Tibial nerve (tissue), 4 donors: ENCODE results near the gene SYT5. TPM values are rescaled to one million over a fixed set of nuclear protein-coding genes. Genes with fewer than 3 reads are reported as not detected.

ENCODE experiments used
- DNase-seq, 2 donors: peaks; one replicate each; pipeline ENCODE4 v3.0.0-alpha.2; 2019; ENCODE audit warnings: low spot score in 2 of 2
- H3K27ac ChIP-seq, 4 donors: fragments of 200-600 bp; sonication (generic) in 3 of 4; one replicate each; pipeline ENCODE4 v1.5.1; 2017 to 2019; ENCODE audit warnings: mild to moderate bottlenecking in 1 of 4
- H3K27me3 ChIP-seq, 2 donors: fragments of 200-600 bp; sonication (generic) in 1 of 2; one replicate each; pipeline versions ENCODE4 v1.5.1 to v1.6.0; 2017 to 2019
- H3K36me3 ChIP-seq, 3 donors: fragments of 200-600 bp; sonication (generic); one replicate each; pipeline ENCODE4 v1.5.1; 2018 to 2019
- H3K4me1 ChIP-seq, 4 donors: fragments of 200-600 bp; sonication (generic) in 3 of 4; one replicate each; pipeline ENCODE4 v1.5.1; 2017 to 2019
- H3K4me3 ChIP-seq, 4 donors: fragments of 200-600 bp; sonication (generic) in 3 of 4; one replicate each; pipeline ENCODE4 v1.5.1; 2017 to 2019; ENCODE audit warnings: mild to moderate bottlenecking in 1 of 4, moderate library complexity in 1 of 4
- H3K9me3 ChIP-seq, 4 donors: fragments of 200-600 bp; sonication (generic) in 3 of 4; one replicate each; pipeline ENCODE4 v1.5.1; 2017 to 2019
- EP300 ChIP-seq, 2 donors: sonication (generic); formaldehyde crosslinking; IDR thresholded peaks; one replicate each; pipeline ENCODE4 v1.6.1; 2017; ENCODE audit warnings: antibody characterized with exemption in 2 of 2, mild to moderate bottlenecking in 1 of 2
- POLR2A ChIP-seq, 2 donors: fragments of 450-650 bp; IDR thresholded peaks; one replicate each; pipeline ENCODE4 v1.6.1; 2017; ENCODE audit warnings: antibody characterized with exemption in 2 of 2, mild to moderate bottlenecking in 2 of 2, moderate library complexity in 2 of 2
- WGBS, 2 donors: methylation state at CpG; one replicate each; pipeline ENCODE4 v1.1.5; 2018; 5-methylcytosine and 5-hydroxymethylcytosine counted together
- total RNA-seq, 4 donors: library from RNA; depleted of rRNA; stranded (reverse); fragments of >200 nt; gene quantifications; one replicate each; pipeline ENCODE4 v1.1.0, GENCODE V29; 2016
- TF ChIP-seq, protein P1 (sequence below), 5 experiments: fragments of 200-600 bp in 3 of 5; fragments of 450-650 bp in 2 of 5; sonication (generic) in 3 of 5; IDR thresholded peaks; one replicate each; pipeline ENCODE4 v1.5.1; 2016 to 2019; ENCODE audit warnings: antibody characterized with exemption in 5 of 5, mild to moderate bottlenecking in 3 of 5, moderate library complexity in 2 of 5

SYT5 gene
- total RNA-seq, 4 donors from 2014 or later = not detected

DNA sequence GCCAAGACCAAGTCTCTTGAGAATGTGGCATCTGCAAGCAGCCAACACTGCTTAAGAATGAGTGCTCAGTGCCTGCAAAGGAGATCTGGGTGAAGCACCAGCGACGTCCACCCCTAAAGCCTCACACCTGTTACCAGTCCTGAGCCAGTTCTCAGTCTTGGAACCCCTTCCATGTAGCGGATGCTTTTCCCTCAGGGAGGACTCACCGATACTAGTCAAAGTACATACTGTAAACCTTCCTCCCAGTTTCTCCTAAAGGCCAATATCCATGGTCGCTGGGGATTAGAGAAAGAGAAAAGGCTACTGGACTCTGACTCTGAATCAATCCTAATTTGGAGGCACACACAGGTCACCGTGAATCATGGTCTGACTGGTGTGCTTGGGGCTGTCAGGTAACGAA is 33.5 kb upstream of the SYT5 start:
- no peak for DNase-seq
- Histone ChIP-seq H3K4me1 (peaks cover 0 to 14% (median 8%) of the 10 kb centered on the region in 4 donors), H3K4me3 (no peak overlapping the region), H3K27me3 (peaks cover 0 to 10% of the 10 kb centered on the region in 2 donors), H3K36me3 (no peaks in the 10 kb centered on the region), H3K27ac (no peak overlapping the region), H3K9me3 (peaks cover 0 to 23% (median 0%) of the 10 kb centered on the region in 4 donors)
- 83 to 85% methylated on average over 7 of the region's 7 CpGs for WGBS, 2 donors
- TF ChIP-seq EP300 (IDR thresholded peaks at IDR 0.05) (no peak), POLR2A (IDR thresholded peaks at IDR 0.05) (no peak)
- TF ChIP-seq, protein P1, sequence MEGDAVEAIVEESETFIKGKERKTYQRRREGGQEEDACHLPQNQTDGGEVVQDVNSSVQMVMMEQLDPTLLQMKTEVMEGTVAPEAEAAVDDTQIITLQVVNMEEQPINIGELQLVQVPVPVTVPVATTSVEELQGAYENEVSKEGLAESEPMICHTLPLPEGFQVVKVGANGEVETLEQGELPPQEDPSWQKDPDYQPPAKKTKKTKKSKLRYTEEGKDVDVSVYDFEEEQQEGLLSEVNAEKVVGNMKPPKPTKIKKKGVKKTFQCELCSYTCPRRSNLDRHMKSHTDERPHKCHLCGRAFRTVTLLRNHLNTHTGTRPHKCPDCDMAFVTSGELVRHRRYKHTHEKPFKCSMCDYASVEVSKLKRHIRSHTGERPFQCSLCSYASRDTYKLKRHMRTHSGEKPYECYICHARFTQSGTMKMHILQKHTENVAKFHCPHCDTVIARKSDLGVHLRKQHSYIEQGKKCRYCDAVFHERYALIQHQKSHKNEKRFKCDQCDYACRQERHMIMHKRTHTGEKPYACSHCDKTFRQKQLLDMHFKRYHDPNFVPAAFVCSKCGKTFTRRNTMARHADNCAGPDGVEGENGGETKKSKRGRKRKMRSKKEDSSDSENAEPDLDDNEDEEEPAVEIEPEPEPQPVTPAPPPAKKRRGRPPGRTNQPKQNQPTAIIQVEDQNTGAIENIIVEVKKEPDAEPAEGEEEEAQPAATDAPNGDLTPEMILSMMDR (IDR thresholded peaks at IDR 0.05) = no peak

- H3K4me3 ChIP-seq = no peak overlapping the region
- DNase-seq = no peak
- no peak overlapping the region for H3K27ac ChIP-seq
- TF ChIP-seq, protein P1 (IDR thresholded peaks at IDR 0.05) = no peak
- TF ChIP-seq POLR2A (IDR thresholded peaks at IDR 0.05) = no peak
- TF ChIP-seq EP300 (IDR thresholded peaks at IDR 0.05) = no peak
- peaks cover 0 to 14% (median 8%) of the 10 kb centered on the region in 4 donors for H3K4me1 ChIP-seq
- no peaks in the 10 kb centered on the region for H3K36me3 ChIP-seq
- peaks cover 0 to 23% (median 0%) of the 10 kb centered on the region in 4 donors for H3K9me3 ChIP-seq
- peaks cover 0 to 10% of the 10 kb centered on the region in 2 donors for H3K27me3 ChIP-seq
- 73 to 76% methylated on average over 3 of the region's 3 CpGs for WGBS, 2 donors
Observed at GRCh38 chr19:55212447-55212846, 32.4 kb upstream of the SYT5 start.

GRCh38 chr19:55209693-55210472 is 29.8 kb upstream of the SYT5 start:
- Histone ChIP-seq H3K4me1 (peaks cover 0 to 10% (median 7%) of the 10 kb centered on the region in 4 donors), H3K9me3 (peaks cover 0 to 23% (median 0%) of the 10 kb centered on the region in 4 donors), H3K36me3 (no peaks in the 10 kb centered on the region), H3K4me3 (no peak overlapping the region), H3K27me3 (peaks cover 0 to 13% of the 10 kb centered on the region in 2 donors), H3K27ac (peak overlapping the region in 1 of 4 donors; percentile 38)
- 54 to 62% methylated on average over 17 of the region's 17 CpGs for WGBS, 2 donors
- no peak for DNase-seq
- TF ChIP-seq, protein P1 (IDR thresholded peaks at IDR 0.05) = no peak
- TF ChIP-seq POLR2A (IDR thresholded peaks at IDR 0.05) (no peak), EP300 (IDR thresholded peaks at IDR 0.05) (no peak)

DNA sequence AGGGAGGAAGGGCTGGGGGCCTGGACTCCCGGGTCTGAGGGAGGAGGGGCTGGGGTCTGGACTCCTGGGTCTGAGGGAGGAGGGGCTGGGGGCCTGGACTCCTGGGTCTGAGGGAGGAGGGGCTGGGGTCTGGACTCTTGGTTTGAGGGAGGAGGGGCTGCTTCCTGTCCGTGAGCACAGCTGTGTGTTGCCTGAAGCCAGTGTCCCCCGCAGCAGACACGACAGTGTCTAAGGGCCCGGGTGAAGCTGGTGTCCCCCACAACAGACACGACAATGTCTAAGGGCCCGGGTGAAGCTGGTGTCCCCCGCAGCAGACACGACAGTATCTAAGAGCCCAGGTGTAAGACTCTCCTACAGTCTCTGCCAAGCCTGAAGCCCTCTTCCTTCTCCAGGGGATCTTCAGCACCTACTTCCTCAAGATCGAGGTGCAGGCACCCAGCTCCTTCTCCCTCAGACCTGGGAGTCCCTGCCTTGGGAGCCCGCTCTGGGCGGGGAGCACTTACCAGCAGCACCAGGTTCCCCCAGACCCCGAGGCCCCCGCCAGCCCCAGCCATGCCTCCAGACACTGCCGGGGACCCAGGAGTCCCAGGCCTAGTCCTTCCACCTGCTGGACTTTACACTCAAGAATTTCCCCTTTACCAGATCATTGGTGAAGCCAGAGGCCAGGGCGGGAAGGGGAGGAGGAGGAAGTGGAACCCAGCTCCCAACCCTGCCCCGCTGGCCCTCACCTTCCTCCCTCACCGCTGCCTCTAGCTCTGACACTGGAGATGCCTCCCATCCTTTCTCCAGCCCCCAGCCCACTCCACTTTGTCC is 29.0 kb upstream of the SYT5 start, which contains the start of gene PTPRH:
TSS of gene PTPRH (minus strand) at position 622 of the 813 bp plus-strand sequence. CDS start at position 554, 68 bp downstream.
- no peak for TF ChIP-seq EP300 (IDR thresholded peaks at IDR 0.05)
- TF ChIP-seq, protein P1 (IDR thresholded peaks at IDR 0.05) = no peak
- TF ChIP-seq POLR2A (IDR thresholded peaks at IDR 0.05) = no peak
- H3K4me1 ChIP-seq = peaks cover 0 to 10% (median 7%) of the 10 kb centered on the region in 4 donors
- peak within 1 kb of the TSS in 1 of 4 donors; percentile 3 for H3K4me3 ChIP-seq
- H3K27me3 ChIP-seq = peaks cover 0 to 17% of the 10 kb centered on the region in 2 donors
- peaks cover 0 to 23% (median 0%) of the 10 kb centered on the region in 4 donors for H3K9me3 ChIP-seq
- no peaks in the 10 kb centered on the region for H3K36me3 ChIP-seq
- no peak for DNase-seq
- peak within 1 kb of the TSS in 1 of 4 donors; percentile 68 for H3K27ac ChIP-seq
- 50 to 72% methylated on average over 7 to 17 of the region's 18 CpGs for WGBS, 2 donors
